ENCODE results near the gene SYNPO2. TPM values are rescaled to one million over a fixed set of nuclear protein-coding genes. Genes with fewer than 3 reads are reported as not detected.

The SYNPO2 gene
- total RNA-seq, 1 experiment from 2014 or later: 0.26 TPM

GRCh38 chr4:118894034-118894433 is 5.4 kb downstream of the SYNPO2 start:
- peaks cover 9% of the 10 kb centered on the region for H3K4me1 ChIP-seq (ENCODE audit: insufficient read depth, low read length, poor library complexity, severe bottlenecking)
- no peak for TF ChIP-seq CTCF (conservative IDR thresholded peaks at IDR 0.05; ENCODE audit: low read depth, low read length)
- intact Hi-C loops (cut with micrococcal nuclease; ENCODE audit: unreplicated experiment): no loop called here
- H3K4me3 ChIP-seq (ENCODE audit: low read depth, low read length, poor library complexity, severe bottlenecking): no peak overlapping the region
- ChIA-PET POLR2A (ENCODE audit: low non-redundant PET) (no interaction called here), CTCF (no interaction called here)
- no peaks in the 10 kb centered on the region for H3K27me3 ChIP-seq (replicated peaks; ENCODE audit: insufficient read depth, low read depth, low read length, poor library complexity)
- H3K27ac ChIP-seq (ENCODE audit: low read depth, low read length, poor library complexity, severe bottlenecking): no peak overlapping the region
- no TSS peak for BruUV-seq (replicated peaks)
- no peaks in the 10 kb centered on the region for H3K9me3 ChIP-seq (ENCODE audit: low read depth, low read length, poor library complexity, severe bottlenecking)
- H3K36me3 ChIP-seq (ENCODE audit: insufficient read depth, low read length, poor library complexity, severe bottlenecking): no peaks in the 10 kb centered on the region
- no peak for DNase-seq (ENCODE audit: low spot score)

- BruUV-seq (replicated peaks): no TSS peak
- POLR2A ChIA-PET (ENCODE audit: low non-redundant PET): no interaction called here
- CTCF ChIA-PET: no interaction called here
- DNase-seq (ENCODE audit: low spot score): no peak
- H3K27me3 ChIP-seq (replicated peaks; ENCODE audit: insufficient read depth, low read depth, low read length, poor library complexity): no peaks in the 10 kb centered on the region
- no peaks in the 10 kb centered on the region for H3K9me3 ChIP-seq (ENCODE audit: low read depth, low read length, poor library complexity, severe bottlenecking)
- TF ChIP-seq EZH2 (IDR thresholded peaks at IDR 0.05; ENCODE audit: borderline replicate concordance, low read depth, low read length, poor library complexity, severe bottlenecking): no peak
- TF ChIP-seq CTCF (conservative IDR thresholded peaks at IDR 0.05; ENCODE audit: low read depth, low read length): no peak
- H3K27ac ChIP-seq (ENCODE audit: low read depth, low read length, poor library complexity, severe bottlenecking): no peak overlapping the region
- no peaks in the 10 kb centered on the region for H3K36me3 ChIP-seq (ENCODE audit: insufficient read depth, low read length, poor library complexity, severe bottlenecking)
- H3K4me3 ChIP-seq (ENCODE audit: low read depth, low read length, poor library complexity, severe bottlenecking): no peak overlapping the region
- H3K4me1 ChIP-seq (ENCODE audit: insufficient read depth, low read length, poor library complexity, severe bottlenecking): no peaks in the 10 kb centered on the region
- intact Hi-C loops (cut with micrococcal nuclease; ENCODE audit: unreplicated experiment): no loop called here
Measured at GRCh38 chr4:118898221-118898620, 9.6 kb downstream of the SYNPO2 start.

GRCh38 chr4:118898684-118899138 is 10.1 kb downstream of the SYNPO2 start:
- H3K4me1 ChIP-seq (ENCODE audit: insufficient read depth, low read length, poor library complexity, severe bottlenecking): no peaks in the 10 kb centered on the region
- no peak overlapping the region for H3K27ac ChIP-seq (ENCODE audit: low read depth, low read length, poor library complexity, severe bottlenecking)
- ChIA-PET POLR2A (ENCODE audit: low non-redundant PET) (no interaction called here), CTCF (no interaction called here)
- H3K4me3 ChIP-seq (ENCODE audit: low read depth, low read length, poor library complexity, severe bottlenecking): no peak overlapping the region
- TF ChIP-seq EZH2 (IDR thresholded peaks at IDR 0.05; ENCODE audit: borderline replicate concordance, low read depth, low read length, poor library complexity, severe bottlenecking) (no peak), CTCF (conservative IDR thresholded peaks at IDR 0.05; ENCODE audit: low read depth, low read length) (no peak)
- no peak for DNase-seq (ENCODE audit: low spot score)
- BruUV-seq (replicated peaks): no TSS peak
- H3K36me3 ChIP-seq (ENCODE audit: insufficient read depth, low read length, poor library complexity, severe bottlenecking): no peaks in the 10 kb centered on the region
- intact Hi-C loops (cut with micrococcal nuclease; ENCODE audit: unreplicated experiment): no loop called here
- H3K27me3 ChIP-seq (replicated peaks; ENCODE audit: insufficient read depth, low read depth, low read length, poor library complexity): no peaks in the 10 kb centered on the region
- H3K9me3 ChIP-seq (ENCODE audit: low read depth, low read length, poor library complexity, severe bottlenecking): no peaks in the 10 kb centered on the region

Data from A673 (cell line).